NCI-H82 (cell line): Measurements from ENCODE around the gene KXD1.

Source experiments
- DNase-seq: peaks from one replicate; lab custom pipeline; 2025; lab: John Stamatoyannopoulos, UW

Gene KXD1

GRCh38 chr19:18603255-18603957 lies 45.7 kb downstream of the KXD1 start:
- peak; percentile 71 for DNase-seq

- DNase-seq = no peak
Measured at GRCh38 chr19:18603958-18604819, 46.5 kb downstream of the KXD1 start.

- no peak for DNase-seq
Measured at GRCh38 chr19:18604820-18605159, 47.1 kb downstream of the KXD1 start.

- DNase-seq = no peak
Measured at GRCh38 chr19:18605196-18605545, 47.5 kb downstream of the KXD1 start.

GRCh38 chr19:18605546-18606280 lies 48.0 kb downstream of the KXD1 start:
- DNase-seq = no peak

- no peak for DNase-seq
Measured at GRCh38 chr19:18606281-18607225, 48.9 kb downstream of the KXD1 start, which contains the start of gene CRLF1. Gene CRLF1 (minus strand): TSS chr19:18606799. CDS start chr19:18606656, 143 bp downstream.

GRCh38 chr19:18607226-18608101 lies 49.8 kb downstream of the KXD1 start:
- no peak for DNase-seq

- DNase-seq = no peak
Measured at GRCh38 chr19:18608102-18608804, 50.6 kb downstream of the KXD1 start.

GRCh38 chr19:18608805-18609716 lies 51.4 kb downstream of the KXD1 start:
- no peak for DNase-seq

- DNase-seq = no peak
Measured at GRCh38 chr19:18609717-18610051, 52.0 kb downstream of the KXD1 start.

GRCh38 chr19:18610245-18610555 lies 52.5 kb downstream of the KXD1 start:
- DNase-seq = no peak

GRCh38 chr19:18610556-18611326 lies 53.1 kb downstream of the KXD1 start:
- DNase-seq = no peak

- peak; percentile 64 for DNase-seq
Measured at GRCh38 chr19:18611327-18612050, 53.8 kb downstream of the KXD1 start.

GRCh38 chr19:18612051-18612771 lies 54.5 kb downstream of the KXD1 start:
- no peak for DNase-seq

- DNase-seq = peak; percentile 52
Measured at GRCh38 chr19:18612772-18613588, 55.3 kb downstream of the KXD1 start, which contains the start of gene TMEM59L. Gene TMEM59L (plus strand): TSS chr19:18612870. CDS start chr19:18612959, 89 bp downstream.
